B cell (primary cell): ENCODE data around the gene SIK3. TPM values are rescaled to one million over a fixed set of nuclear protein-coding genes. Genes with fewer than 3 reads are reported as not detected.
A peak's percentile ranks its signal among the peaks of the same experiment; 100 is the strongest.

ENCODE experiments used
- ATAC-seq: fragments of 200-7000 bp; cut with Tn5 transposase; one replicate; pipeline ENCODE4 v1.10.0; 2021; ENCODE audit warnings: low read depth, mild to moderate bottlenecking, moderate number of reproducible peaks, moderate library complexity
- CTCF ChIA-PET: fragments of 350-600 bp; sonication (Branson Sonifier 250); formaldehyde crosslinking; loops from one replicate; lab custom pipeline; 2021; ENCODE audit warnings: antibody characterized with exemption, inconsistent platforms; lab: Charles Lee
- POLR2A ChIA-PET: fragments of 350-600 bp; sonication (Branson Sonifier 250); formaldehyde crosslinking; loops from one replicate; lab custom pipeline; 2021; ENCODE audit warnings: antibody characterized with exemption; lab: Charles Lee
- DNase-seq: peaks from one replicate; pipeline ENCODE4 v3.0.0; 2013
- H2AFZ ChIP-seq: 2 replicates; pipeline ENCODE4 v1.6.1; 2012; ENCODE audit warnings: mild to moderate bottlenecking, low read depth, low read length; ENCODE audit not compliant: insufficient read depth, poor library complexity, severe bottlenecking
- H3K27ac ChIP-seq, 2 donors: 1 replicate in 1 of 2; 2 replicates in 1 of 2; pipeline ENCODE4 v1.5.1; 2012 to 2013; ENCODE audit warnings: low read length in 2 of 2, mild to moderate bottlenecking in 2 of 2, moderate library complexity in 1 of 2
- H3K27me3 ChIP-seq, 4 experiments: fragments of 200-600 bp in 1 of 4; sonication (generic) in 1 of 4; replicated peaks in 1 of 4; 1 replicate in 2 of 4; 2 replicates in 2 of 4; pipeline versions ENCODE4 v1.6.1 to v1.7.0; 2013 to 2016; ENCODE audit warnings: low read length in 3 of 4, mild to moderate bottlenecking in 2 of 4, mixed read lengths in 1 of 4, moderate library complexity in 1 of 4; ENCODE audit not compliant: insufficient read depth in 4 of 4, control insufficient read depth in 3 of 4; ENCODE audit errors: control extremely low read depth in 1 of 4
- H3K36me3 ChIP-seq, 2 experiments: replicated peaks in 1 of 2; 1 replicate in 1 of 2; 2 replicates in 1 of 2; pipeline versions ENCODE4 v1.6.1 to v1.7.1; 2013; ENCODE audit warnings: low read length in 1 of 2; ENCODE audit not compliant: insufficient read depth in 2 of 2, control insufficient read depth in 1 of 2; ENCODE audit errors: control extremely low read depth in 1 of 2, extremely low read depth in 1 of 2
- H3K4me1 ChIP-seq, 2 donors: fragments of 200-600 bp in 1 of 2; sonication (generic) in 1 of 2; 1 replicate in 1 of 2; 2 replicates in 1 of 2; pipeline versions ENCODE4 v1.5.1 to v1.6.1; 2013 to 2017; ENCODE audit warnings: low read length in 2 of 2; ENCODE audit not compliant: control insufficient read depth in 2 of 2, insufficient read depth in 2 of 2
- H3K4me2 ChIP-seq: replicated peaks from 2 replicates; pipeline ENCODE3; 2012; ENCODE audit warnings: mild to moderate bottlenecking, low read depth, low read length; ENCODE audit not compliant: poor library complexity, severe bottlenecking
- H3K4me3 ChIP-seq, 5 experiments: fragments of 200-600 bp in 1 of 5; sonication (generic) in 1 of 5; 1 replicate in 3 of 5; 2 replicates in 2 of 5; pipeline versions ENCODE4 v1.5.1 to v1.7.0; 2011 to 2016; ENCODE audit warnings: low read length in 4 of 5, mild to moderate bottlenecking in 4 of 5, low read depth in 2 of 5, control low read depth in 1 of 5, moderate library complexity in 1 of 5; ENCODE audit not compliant: insufficient read depth in 1 of 5; ENCODE audit errors: control extremely low read depth in 1 of 5, extremely low read depth in 1 of 5
- H3K79me2 ChIP-seq: fragments of 200-600 bp; sonication (generic); one replicate; pipeline ENCODE4 v1.6.0; 2016; ENCODE audit warnings: low read length; ENCODE audit not compliant: control insufficient read depth, insufficient read depth
- H3K9ac ChIP-seq: fragments of 200-600 bp; sonication (generic); 2 replicates; pipeline ENCODE4 v1.6.1; 2017; ENCODE audit warnings: mild to moderate bottlenecking, low read length, moderate library complexity
- H3K9me3 ChIP-seq, 3 donors: one replicate each; pipeline versions ENCODE4 v1.6.1 to v1.7.1; 2013; ENCODE audit warnings: low read length in 2 of 3; ENCODE audit not compliant: control insufficient read depth in 2 of 3, insufficient read depth in 1 of 3; ENCODE audit errors: control extremely low read depth in 1 of 3
- H4K20me1 ChIP-seq: 2 replicates; pipeline ENCODE4 v1.6.0; 2012; ENCODE audit warnings: mild to moderate bottlenecking, low read length; ENCODE audit not compliant: insufficient read depth, control insufficient read depth, poor library complexity, severe bottlenecking
- H3K27ac Mint-ChIP-seq: one replicate; pipeline ENCODE4 v1.8.0; 2021; ENCODE audit warnings: mixed read lengths
- H3K27me3 Mint-ChIP-seq: one replicate; pipeline ENCODE4 v1.8.0; 2021; ENCODE audit warnings: mixed read lengths
- H3K4me1 Mint-ChIP-seq: one replicate; pipeline ENCODE4 v1.8.0; 2021; ENCODE audit warnings: mixed read lengths
- H3K4me3 Mint-ChIP-seq: one replicate; pipeline ENCODE4 v1.8.0; 2021; ENCODE audit warnings: mixed read lengths
- H3K9me3 Mint-ChIP-seq: one replicate; pipeline ENCODE4 v1.8.0; 2022; ENCODE audit warnings: mixed read lengths; ENCODE audit not compliant: insufficient read depth
- EZH2 ChIP-seq: IDR thresholded peaks from 2 replicates; pipeline ENCODE4 v1.6.1; 2012; ENCODE audit warnings: borderline replicate concordance, low read depth, mild to moderate bottlenecking, moderate library complexity, low read length; ENCODE audit not compliant: insufficient read depth, poor library complexity, severe bottlenecking
- WGBS: methylation state at CpG from one replicate; pipeline ENCODE4 v1.1.5; 2013; ENCODE audit warnings: missing lambda C conversion rate; ENCODE audit not compliant: insufficient coverage; 5-methylcytosine and 5-hydroxymethylcytosine counted together
- intact Hi-C: fragments of 100-400 bp; cut with micrococcal nuclease; formaldehyde crosslinking; loops from one replicate; pipeline ENCODE4 v1.10.0; 2022
- polyA plus RNA-seq: library from polyadenylated mRNA; depleted of rRNA; stranded (reverse); fragments of >200 nt; gene quantifications from 2 replicates; pipeline ENCODE4 v1.2.3, GENCODE V29; 2012
- total RNA-seq, 2 donors: library from RNA; stranded (reverse); fragments of 120-200 nt in 1 of 2; gene quantifications; 1 replicate in 1 of 2; 2 replicates in 1 of 2; pipeline versions ENCODE4 v1.2.3 to v1.2.4, GENCODE V29; 2013 to 2022
- TF ChIP-seq, protein P1 (sequence below): fragments of 200-600 bp; IDR thresholded peaks from one replicate; pipeline ENCODE4 v1.8.0; 2022; ENCODE audit warnings: antibody characterized with exemption, mild to moderate bottlenecking

Gene SIK3
- total and polyA plus RNA-seq, 2 donors (not counting 1 experiment from before 2014, with no cell fraction given), result 36.5 to 180 TPM

- no peak overlapping the region for H3K27ac ChIP-seq
- no peak for ATAC-seq
- peaks cover 20% of the 10 kb centered on the region for H4K20me1 ChIP-seq
- H3K4me1 Mint-ChIP-seq, result peaks cover 45% of the 10 kb centered on the region
- H3K27me3 ChIP-seq, result no peaks in the 10 kb centered on the region
- ChIA-PET POLR2A (no interaction called here), CTCF (interaction anchor here (0.8 to 1.5 kb wide), 4 partner anchors 24 to 78 kb away, joined by 4 to 6 read pairs (median 4); no protein-coding TSS in a partner anchor)
- peak overlapping the region; percentile 10 for H3K27ac Mint-ChIP-seq
- WGBS, result 100% methylated on average over 2 of the region's 3 CpGs
- H3K9me3 Mint-ChIP-seq, result no peaks in the 10 kb centered on the region
- H3K9me3 ChIP-seq, result no peaks in the 10 kb centered on the region
- no peak for TF ChIP-seq EZH2
- TF ChIP-seq, protein P1, sequence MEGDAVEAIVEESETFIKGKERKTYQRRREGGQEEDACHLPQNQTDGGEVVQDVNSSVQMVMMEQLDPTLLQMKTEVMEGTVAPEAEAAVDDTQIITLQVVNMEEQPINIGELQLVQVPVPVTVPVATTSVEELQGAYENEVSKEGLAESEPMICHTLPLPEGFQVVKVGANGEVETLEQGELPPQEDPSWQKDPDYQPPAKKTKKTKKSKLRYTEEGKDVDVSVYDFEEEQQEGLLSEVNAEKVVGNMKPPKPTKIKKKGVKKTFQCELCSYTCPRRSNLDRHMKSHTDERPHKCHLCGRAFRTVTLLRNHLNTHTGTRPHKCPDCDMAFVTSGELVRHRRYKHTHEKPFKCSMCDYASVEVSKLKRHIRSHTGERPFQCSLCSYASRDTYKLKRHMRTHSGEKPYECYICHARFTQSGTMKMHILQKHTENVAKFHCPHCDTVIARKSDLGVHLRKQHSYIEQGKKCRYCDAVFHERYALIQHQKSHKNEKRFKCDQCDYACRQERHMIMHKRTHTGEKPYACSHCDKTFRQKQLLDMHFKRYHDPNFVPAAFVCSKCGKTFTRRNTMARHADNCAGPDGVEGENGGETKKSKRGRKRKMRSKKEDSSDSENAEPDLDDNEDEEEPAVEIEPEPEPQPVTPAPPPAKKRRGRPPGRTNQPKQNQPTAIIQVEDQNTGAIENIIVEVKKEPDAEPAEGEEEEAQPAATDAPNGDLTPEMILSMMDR, result no peak
- peaks cover 23 to 30% of the 10 kb centered on the region in 2 donors for H3K4me1 ChIP-seq
- H3K4me3 Mint-ChIP-seq, result no peak overlapping the region
- H3K27me3 Mint-ChIP-seq, result no peaks in the 10 kb centered on the region
- intact Hi-C loops, result no loop called here
- DNase-seq, result no peak
- H3K4me2 ChIP-seq, result no peak overlapping the region
- no peak overlapping the region for H3K9ac ChIP-seq
- no peak overlapping the region for H2AFZ ChIP-seq
- H3K4me3 ChIP-seq, result no peak overlapping the region
- peaks cover 5 to 30% of the 10 kb centered on the region in 2 experiments for H3K36me3 ChIP-seq
- peaks cover 56% of the 10 kb centered on the region for H3K79me2 ChIP-seq
Measured at GRCh38 chr11:116958246-116958645, 140.0 kb downstream of the SIK3 start.

- peaks cover 14% of the 10 kb centered on the region for H4K20me1 ChIP-seq
- CTCF ChIA-PET, result interaction anchor here (1.2 kb wide), 1 partner anchor 17 kb away, joined by 4 read pairs; no protein-coding TSS in a partner anchor
- ATAC-seq, result no peak
Measured at GRCh38 chr11:116955949-116956348, 142.3 kb downstream of the SIK3 start.

More at GRCh38 chr11:116955949-116956348, 142.3 kb downstream of the SIK3 start:
- H3K4me2 ChIP-seq, result peak overlapping the region; percentile 31
- Mint-ChIP-seq H3K4me3 (no peak overlapping the region), H3K27ac (peak overlapping the region; percentile 5), H3K4me1 (peaks cover 34% of the 10 kb centered on the region), H3K27me3 (no peaks in the 10 kb centered on the region), H3K9me3 (no peaks in the 10 kb centered on the region)
- H3K27me3 ChIP-seq, result no peaks in the 10 kb centered on the region
- no peak overlapping the region for H3K9ac ChIP-seq
- TF ChIP-seq, protein P1, result no peak
- TF ChIP-seq EZH2, result no peak
- DNase-seq, result no peak
- intact Hi-C loops, result no loop called here
- H3K79me2 ChIP-seq, result peaks cover 36% of the 10 kb centered on the region
- H3K9me3 ChIP-seq, result no peaks in the 10 kb centered on the region
- POLR2A ChIA-PET, result no interaction called here
- H3K4me1 ChIP-seq, result peaks cover 21 to 25% of the 10 kb centered on the region in 2 donors
- no peak overlapping the region for H3K4me3 ChIP-seq
- H3K36me3 ChIP-seq, result peaks cover 5 to 31% of the 10 kb centered on the region in 2 experiments
- WGBS, result 83% methylated on average over 1 of the region's 4 CpGs
- H3K27ac ChIP-seq, result peak overlapping the region; percentile 6 to 66
- H2AFZ ChIP-seq, result no peak overlapping the region
